ENCODE data around the gene SEMA6A.

Gene SEMA6A

GRCh38 chr5:116394186-116394867 lies 180.3 kb downstream of the SEMA6A start:
- Histone ChIP-seq H2BK5ac (ENCODE audit: low read depth, low read length, poor library complexity, severe bottlenecking) (no peak overlapping the region), H3K27ac (ENCODE audit: low read length, poor library complexity, severe bottlenecking) (no peak overlapping the region), H4K8ac (ENCODE audit: low read length) (no peak overlapping the region), H3K79me1 (replicated peaks; ENCODE audit: low read length, poor library complexity, severe bottlenecking) (no peaks in the 10 kb centered on the region), H3K9ac (ENCODE audit: low read length) (no peak overlapping the region), H2BK15ac (ENCODE audit: low read depth, poor library complexity, severe bottlenecking) (no peak overlapping the region), H3K23ac (ENCODE audit: low read length in 2 of 2) (no peak overlapping the region), H3K9me3 (ENCODE audit: control insufficient read depth, low read length) (no peaks in the 10 kb centered on the region), H3K4me2 (ENCODE audit: low read length, poor library complexity, severe bottlenecking) (no peak overlapping the region), H3K4ac (ENCODE audit: low read depth in 1 of 2, low read length in 2 of 2) (no peak overlapping the region), H3K4me1 (ENCODE audit: control insufficient read depth, insufficient read depth, low read depth, low read length) (no peaks in the 10 kb centered on the region), H3K14ac (ENCODE audit: low read length in 2 of 2) (no peak overlapping the region), H2BK120ac (ENCODE audit: low read depth, low read length) (no peak overlapping the region), H2AFZ (ENCODE audit: low read depth, low read length) (no peak overlapping the region), H3K4me3 (ENCODE audit: insufficient read depth in 1 of 2, low read depth in 1 of 2, low read length in 2 of 2) (no peak overlapping the region), H2BK12ac (ENCODE audit: low read length in 2 of 2) (no peak overlapping the region), H3K18ac (ENCODE audit: low read depth in 1 of 2, low read length in 2 of 2) (no peak overlapping the region), H3K27me3 (ENCODE audit: control insufficient read depth in 1 of 2, insufficient read depth in 1 of 2, low read length in 2 of 2) (no peaks in the 10 kb centered on the region), H4K91ac (ENCODE audit: low read length) (no peak overlapping the region), H2AK5ac (ENCODE audit: low read length, severe bottlenecking) (no peak overlapping the region), H3K36me3 (ENCODE audit: control insufficient read depth in 1 of 2, insufficient read depth in 2 of 2, low read depth in 1 of 2, low read length in 2 of 2) (no peaks in the 10 kb centered on the region)
- no peak for DNase-seq
- 91% methylated on average over 5 of the region's 5 CpGs for WGBS
